Spinal cord (tissue), 10 donors: Measurements from ENCODE around the gene POPDC2. TPM values are rescaled to one million over a fixed set of nuclear protein-coding genes. Genes with fewer than 3 reads are reported as not detected.

ENCODE experiments used
- DNase-seq, 6 donors: peaks; one replicate each; pipeline versions ENCODE4 v3.0.0 to v3.0.0-alpha.2; 2013 to 2015; ENCODE audit warnings: low spot score in 6 of 6, low read depth in 4 of 6
- H3K27ac ChIP-seq: one replicate; pipeline ENCODE4 v1.5.1; 2013; ENCODE audit warnings: low read depth, low read length, control low read depth
- H3K27me3 ChIP-seq: one replicate; pipeline ENCODE4 v1.6.1; 2013; ENCODE audit warnings: low read length; ENCODE audit not compliant: control insufficient read depth, insufficient read depth
- H3K36me3 ChIP-seq: one replicate; pipeline ENCODE4 v1.6.1; 2013; ENCODE audit warnings: low read length; ENCODE audit not compliant: control insufficient read depth, insufficient read depth
- H3K4me1 ChIP-seq: one replicate; pipeline ENCODE4 v1.6.1; 2013; ENCODE audit warnings: low read length; ENCODE audit not compliant: control insufficient read depth, insufficient read depth
- H3K4me3 ChIP-seq: one replicate; pipeline ENCODE4 v1.5.1; 2013; ENCODE audit warnings: low read depth, low read length, control low read depth
- H3K9me3 ChIP-seq: one replicate; pipeline ENCODE4 v1.6.1; 2013; ENCODE audit warnings: low read length; ENCODE audit not compliant: control insufficient read depth, insufficient read depth
- WGBS: methylation state at CpG from one replicate; pipeline ENCODE4 v1.1.5; 2013; ENCODE audit warnings: missing lambda C conversion rate; ENCODE audit not compliant: insufficient coverage; 5-methylcytosine and 5-hydroxymethylcytosine counted together
- polyA plus RNA-seq, 2 donors: library from polyadenylated mRNA; unstranded; fragments of 120-200 nt; gene quantifications; one replicate each; pipeline ENCODE4 v1.2.1, GENCODE V29; 2013; ENCODE audit not compliant: insufficient read length in 2 of 2
- total RNA-seq, 2 donors: library from RNA; depleted of rRNA in 1 of 2; stranded (reverse); fragments of 120-200 nt in 1 of 2; fragments of >200 nt in 1 of 2; gene quantifications; one replicate each; pipeline versions ENCODE4 v1.2.3 to v1.2.4, GENCODE V29; 2013 to 2014
- donor health status: healthy.

Gene POPDC2
- total and polyA plus RNA-seq, 4 donors = 0.89 to 4.6 (median 2.8) TPM

DNA sequence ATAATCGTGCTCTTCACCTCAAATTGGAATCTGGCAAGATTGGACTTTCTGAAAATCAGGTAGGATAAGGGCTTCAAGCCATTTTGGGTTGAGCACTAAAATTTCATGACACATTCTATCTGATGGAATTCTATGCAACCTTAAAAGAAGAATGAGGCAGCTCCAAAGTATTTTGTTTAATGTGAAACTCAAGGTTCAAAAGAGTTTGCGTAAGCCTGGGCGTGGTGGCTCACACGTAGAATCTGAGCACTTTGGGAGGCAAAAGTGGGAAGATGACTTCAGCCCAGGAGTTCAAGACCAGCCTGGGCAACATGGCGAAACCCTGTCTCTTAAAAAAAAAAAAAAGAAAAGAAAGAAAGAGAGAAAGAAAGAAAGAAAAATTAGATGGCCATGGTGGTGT, 66.3 kb downstream of the POPDC2 start:
- 95% methylated on average over 5 of the region's 5 CpGs for WGBS
- DNase-seq = no peak
- Histone ChIP-seq H3K27me3 (no peaks in the 10 kb centered on the region), H3K9me3 (no peaks in the 10 kb centered on the region), H3K4me3 (no peak overlapping the region), H3K4me1 (no peaks in the 10 kb centered on the region), H3K36me3 (no peaks in the 10 kb centered on the region), H3K27ac (no peak overlapping the region)

DNA sequence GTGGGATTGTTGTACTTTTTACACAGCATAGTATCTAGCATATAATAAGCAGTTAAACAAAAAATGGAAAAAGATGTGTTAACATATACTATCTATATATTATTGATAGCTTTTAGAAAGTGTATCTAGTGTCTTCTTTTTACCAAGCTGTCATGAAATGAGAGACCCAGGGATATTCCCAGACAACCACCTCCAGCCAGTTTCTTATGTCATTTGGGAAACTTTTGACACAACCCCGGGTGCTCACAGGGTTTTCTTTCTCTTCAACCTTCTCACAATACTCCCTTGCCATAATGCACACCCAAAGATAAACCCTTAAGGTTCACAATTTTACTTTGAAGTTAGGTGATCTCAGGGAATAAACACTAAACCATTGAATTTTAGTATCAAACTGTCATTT, 67.5 kb downstream of the POPDC2 start:
- H3K4me1 ChIP-seq = no peaks in the 10 kb centered on the region

More for the DNA sequence above, 67.5 kb downstream of the POPDC2 start:
- DNase-seq = no peak
- Histone ChIP-seq H3K4me3 (no peak overlapping the region), H3K27ac (no peak overlapping the region), H3K9me3 (no peaks in the 10 kb centered on the region), H3K36me3 (no peaks in the 10 kb centered on the region), H3K27me3 (no peaks in the 10 kb centered on the region)
- no CpG with 5 or more reads among the region's 1 CpG for WGBS

Other genes with a start within 250 kb of the POPDC2 start
- 10 to 100 TPM; 31.1 to 38.7 TPM for gene TMEM39A, start 197.0 kb downstream of the POPDC2 start, total RNA-seq
- 10 to 100 TPM; 19.9 to 26.8 TPM for gene TMEM39A, start 197.0 kb downstream of the POPDC2 start, polyA plus RNA-seq
- 10 to 100 TPM; 20.2 to 22.9 TPM for gene POGLUT1, start 191.6 kb downstream of the POPDC2 start, total RNA-seq
- 10 to 100 TPM; 17.2 to 22.7 TPM for gene POGLUT1, start 191.6 kb downstream of the POPDC2 start, polyA plus RNA-seq
- 10 to 100 TPM; 49.5 to 89.7 TPM for gene TIMMDC1, start 162.0 kb downstream of the POPDC2 start, total RNA-seq
- gene TIMMDC1, start 162.0 kb downstream of the POPDC2 start, polyA plus RNA-seq = 100 to 1,000 TPM; 104 to 105 TPM
- under 1 TPM in 1 of 2 donors, not detected in 1; 0.20 TPM for gene CD80, start 101.0 kb downstream of the POPDC2 start, total RNA-seq
- not detected for gene CD80, start 101.0 kb downstream of the POPDC2 start, polyA plus RNA-seq
- 1 to 10 TPM; 2.5 to 3.2 TPM for gene ADPRH, start 81.1 kb downstream of the POPDC2 start, total RNA-seq
- gene ADPRH, start 81.1 kb downstream of the POPDC2 start, polyA plus RNA-seq = 1 to 10 TPM; 2.7 to 3.1 TPM
- gene PLA1A, start 62.7 kb downstream of the POPDC2 start, total RNA-seq = 1 to 10 TPM in 1 of 2 donors, under 1 TPM in 1; 0.69 to 1.9 TPM
- gene PLA1A, start 62.7 kb downstream of the POPDC2 start, polyA plus RNA-seq = under 1 TPM; 0.41 to 0.45 TPM
- gene COX17, start 16.8 kb upstream of the POPDC2 start, total RNA-seq = 10 to 100 TPM; 22.8 to 42.4 TPM
- 10 to 100 TPM; 48.0 to 58.5 TPM for gene COX17, start 16.8 kb upstream of the POPDC2 start, polyA plus RNA-seq
- gene CFAP91, start 42.4 kb upstream of the POPDC2 start, total RNA-seq = 10 to 100 TPM in 1 of 2 donors, 1 to 10 TPM in 1; 8.8 to 18.3 TPM
- 10 to 100 TPM; 14.0 to 14.6 TPM for gene CFAP91, start 42.4 kb upstream of the POPDC2 start, polyA plus RNA-seq
- gene NR1I2, start 121.5 kb upstream of the POPDC2 start, total RNA-seq = under 1 TPM; 0.50 to 0.69 TPM
- under 1 TPM; 0.33 to 0.43 TPM for gene NR1I2, start 121.5 kb upstream of the POPDC2 start, polyA plus RNA-seq